GOT3 (cell line): Measurements from ENCODE around the gene PPIE.
"Not testable (repeated sequence)": the region's sequence is repeated elsewhere in the genome, so short reads cannot be mapped to it uniquely, and the experiment has no call there.

Source experiments
- DNase-seq: peaks from one replicate; lab custom pipeline; 2025; ENCODE audit warnings: mixed read lengths; lab: John Stamatoyannopoulos, UW

The PPIE gene

DNA sequence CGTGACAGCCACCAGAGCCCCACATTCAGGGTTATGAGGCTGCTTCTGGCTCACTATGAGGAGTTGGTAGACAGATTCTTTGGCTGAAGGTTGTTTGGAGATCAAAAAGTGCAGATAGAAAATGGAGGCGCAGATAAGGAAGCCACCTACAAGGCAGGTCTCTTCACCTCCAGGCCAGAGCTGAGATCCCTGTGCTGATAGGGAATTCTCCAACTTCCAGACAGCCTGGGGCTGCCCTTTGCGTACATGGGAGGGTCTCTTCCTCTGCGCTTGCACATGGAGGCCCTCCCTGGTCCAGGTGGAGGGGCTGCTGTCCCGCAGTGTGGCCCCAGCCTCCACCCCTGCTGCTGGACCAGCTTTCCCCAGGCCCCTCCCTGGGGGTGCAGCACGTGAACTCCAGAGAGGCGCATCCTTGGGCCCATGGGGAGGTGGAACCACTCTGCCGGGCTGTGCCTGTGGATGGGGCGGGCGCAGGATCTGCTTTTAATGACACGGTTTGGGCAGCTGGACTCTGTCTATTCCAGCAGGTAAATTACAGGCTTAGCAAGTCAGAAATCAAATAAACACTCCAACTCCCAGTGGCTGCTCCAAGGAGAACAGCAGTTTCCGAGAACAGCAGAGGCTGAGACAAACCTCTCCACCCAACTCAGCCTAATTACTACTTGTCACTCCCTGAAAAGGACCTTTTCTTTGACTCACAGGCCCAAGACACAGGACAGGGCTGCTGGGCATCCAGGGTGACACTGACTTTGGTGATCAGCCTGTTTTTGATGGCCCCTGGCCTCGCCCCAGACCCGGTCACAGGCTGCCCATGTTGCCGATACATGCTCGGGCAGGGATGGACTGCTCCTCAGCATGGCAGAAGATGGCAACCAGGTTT lies 20.1 kb downstream of the PPIE start:
- DNase-seq = no peak

- no peak for DNase-seq
These were observed 20.7 kb downstream of the PPIE start for GRCh38 chr1:39759436-39759726.

DNA sequence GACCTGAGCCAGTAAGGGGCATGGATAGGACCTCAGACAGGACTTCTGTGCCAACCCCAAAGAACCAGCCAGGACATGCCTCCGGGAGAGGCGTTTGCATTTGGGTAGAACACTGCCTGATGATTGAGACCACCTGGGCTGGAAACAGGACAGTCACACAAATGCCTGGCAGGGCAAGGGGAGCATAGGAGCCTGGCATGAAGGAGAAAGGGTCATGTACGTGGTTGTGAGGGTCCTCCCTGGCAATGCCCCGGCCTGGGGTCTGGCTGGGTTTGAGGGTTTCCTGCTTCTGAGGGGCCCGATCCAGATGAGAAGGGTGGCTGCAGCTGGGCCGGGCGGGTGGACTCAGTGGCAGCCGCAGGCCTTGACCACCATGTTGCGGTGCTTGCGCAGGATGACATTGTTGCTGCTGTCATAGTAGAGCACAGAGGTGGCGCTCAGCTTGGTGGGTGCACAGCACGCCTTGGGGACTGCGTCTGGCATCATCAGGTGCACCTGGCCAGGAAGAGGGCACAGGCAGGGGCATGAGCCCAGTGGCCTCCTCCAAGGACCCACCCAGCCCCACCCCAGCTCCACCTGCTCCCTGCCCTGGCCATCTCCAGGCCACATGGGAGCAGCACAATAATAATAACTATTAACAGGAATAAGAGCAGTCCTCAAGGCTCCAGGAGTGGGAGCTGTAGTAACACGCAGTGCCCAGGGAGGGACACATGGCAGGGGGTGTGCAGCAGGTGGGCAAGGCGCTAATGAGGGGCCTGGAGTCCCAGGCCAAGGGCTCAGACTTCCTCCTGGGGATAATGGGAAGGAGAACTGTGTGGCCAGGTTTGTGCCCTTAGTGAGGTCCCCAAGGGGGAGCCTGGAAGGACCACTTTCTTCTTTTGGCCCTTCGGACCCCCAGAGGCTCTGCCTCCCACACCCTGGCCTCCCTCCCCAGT lies 21.7 kb downstream of the PPIE start:
- DNase-seq = no peak

GRCh38 chr1:39761016-39761415 lies 22.3 kb downstream of the PPIE start:
- no peak for DNase-seq

GRCh38 chr1:39761557-39762260 lies 23.0 kb downstream of the PPIE start:
- no peak for DNase-seq

GRCh38 chr1:39762550-39763540 lies 24.2 kb downstream of the PPIE start:
- no peak for DNase-seq

DNA sequence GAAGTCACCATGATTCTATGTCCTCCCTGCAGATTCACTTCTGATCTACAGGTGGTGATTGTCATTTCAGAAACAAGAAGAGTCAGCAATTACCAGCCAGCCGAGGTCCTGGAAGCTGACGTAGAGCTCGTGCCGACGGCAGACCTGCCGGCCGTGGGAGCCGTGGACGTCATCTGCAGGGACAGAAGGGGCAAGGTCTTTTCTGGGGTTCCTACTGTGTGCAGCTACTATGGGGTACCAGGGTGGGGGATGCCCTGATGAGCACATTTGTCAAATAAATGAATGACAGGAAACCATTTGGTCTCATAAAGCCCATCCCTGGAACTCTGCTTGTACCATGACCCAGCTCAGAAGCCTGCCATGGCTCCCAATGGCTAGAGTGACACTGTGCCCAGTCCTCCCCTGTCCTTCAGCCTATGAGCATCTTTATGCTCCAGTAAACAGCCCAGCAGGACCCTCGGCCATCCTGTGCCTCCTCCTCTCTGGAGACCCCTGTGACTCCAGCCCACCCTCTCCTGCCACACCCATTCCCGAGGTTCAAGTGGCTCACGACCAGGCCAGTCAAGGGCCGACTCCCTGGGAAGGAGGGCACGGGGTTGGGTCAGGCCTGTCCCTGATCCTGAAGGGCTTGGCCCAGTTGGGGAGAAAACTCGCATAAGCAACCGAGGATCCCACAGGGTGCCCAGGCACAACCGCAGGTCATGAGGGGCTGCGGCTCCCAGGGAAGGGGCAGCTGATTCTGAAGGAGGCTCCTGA lies 25.1 kb downstream of the PPIE start:
- not testable (repeated sequence) for DNase-seq

GRCh38 chr1:39764512-39764911 lies 25.8 kb downstream of the PPIE start:
- DNase-seq = not testable (repeated sequence)

GRCh38 chr1:39766466-39766865 lies 27.8 kb downstream of the PPIE start:
- not testable (repeated sequence) for DNase-seq

DNA sequence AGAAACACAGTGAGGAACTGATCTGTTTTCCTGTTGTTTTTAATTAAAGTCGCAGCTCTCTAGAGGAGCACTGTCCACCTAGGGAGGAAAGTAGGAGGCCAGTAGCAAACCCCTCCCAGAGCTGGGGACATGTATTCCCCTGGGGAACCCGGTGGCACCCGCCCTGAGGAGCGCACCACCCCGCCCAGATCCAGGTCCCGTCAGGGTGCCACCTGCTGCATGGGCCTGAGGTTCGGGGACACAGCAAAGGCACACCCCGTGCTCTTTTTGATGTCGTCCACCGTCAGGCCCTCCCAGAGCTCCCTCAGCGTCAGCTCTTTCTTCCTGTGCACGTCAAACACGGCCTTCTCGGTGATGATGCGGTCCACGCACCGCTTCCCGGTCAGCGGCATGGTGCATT lies 30.8 kb downstream of the PPIE start:
- DNase-seq = not testable (repeated sequence)

DNA sequence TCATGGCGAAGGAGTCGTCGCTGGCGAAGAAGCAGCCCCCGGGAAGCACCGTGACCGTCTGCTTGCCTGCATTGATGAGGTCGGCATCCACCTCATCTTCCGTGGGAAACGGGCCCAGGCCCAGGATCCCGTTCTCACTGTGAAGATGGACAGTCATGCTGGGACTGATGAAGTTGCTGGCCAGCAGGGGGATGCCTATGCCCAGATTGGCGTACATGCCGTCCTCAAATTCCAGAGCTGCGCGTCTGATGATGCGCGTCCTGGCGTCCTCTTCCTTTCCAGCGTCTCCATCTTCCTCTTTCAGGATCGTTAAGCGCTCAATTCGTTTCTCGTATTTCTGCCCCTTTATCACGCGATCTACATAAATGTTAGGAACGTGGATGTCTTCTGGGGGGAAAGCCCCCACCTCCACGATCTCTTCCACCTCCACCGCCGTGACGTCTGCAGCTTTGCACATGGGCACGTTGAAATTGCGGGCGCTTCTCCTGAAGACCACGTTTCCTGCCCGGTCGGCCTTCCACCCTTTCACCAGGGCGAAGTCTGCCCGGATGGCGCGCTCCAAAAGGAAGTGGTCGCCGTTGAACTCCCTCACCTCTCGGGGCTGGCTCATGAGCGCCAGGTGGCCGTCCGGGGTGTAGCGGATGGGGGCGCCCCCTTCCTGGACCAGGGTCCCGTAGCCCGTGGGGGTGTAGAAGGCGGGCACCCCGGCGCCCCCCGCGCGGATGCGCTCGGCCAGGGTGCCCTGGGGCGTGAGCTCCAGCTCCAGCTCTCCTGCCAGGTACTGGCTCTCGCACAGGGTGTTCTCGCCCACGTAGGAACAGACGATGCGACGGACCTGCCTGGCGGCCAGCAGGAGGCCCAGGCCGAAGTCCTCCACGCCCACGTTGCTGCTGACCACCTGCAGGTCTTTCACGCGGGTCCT lies 31.7 kb downstream of the PPIE start:
- DNase-seq = not testable (repeated sequence)

GRCh38 chr1:39771022-39771532 lies 32.4 kb downstream of the PPIE start, which contains the start of gene OXCT2:
Gene OXCT2, minus strand, starts transcription at chr1:39771348. Its CDS starts 93 bp downstream, at chr1:39771255.
- DNase-seq = not testable (repeated sequence)

DNA sequence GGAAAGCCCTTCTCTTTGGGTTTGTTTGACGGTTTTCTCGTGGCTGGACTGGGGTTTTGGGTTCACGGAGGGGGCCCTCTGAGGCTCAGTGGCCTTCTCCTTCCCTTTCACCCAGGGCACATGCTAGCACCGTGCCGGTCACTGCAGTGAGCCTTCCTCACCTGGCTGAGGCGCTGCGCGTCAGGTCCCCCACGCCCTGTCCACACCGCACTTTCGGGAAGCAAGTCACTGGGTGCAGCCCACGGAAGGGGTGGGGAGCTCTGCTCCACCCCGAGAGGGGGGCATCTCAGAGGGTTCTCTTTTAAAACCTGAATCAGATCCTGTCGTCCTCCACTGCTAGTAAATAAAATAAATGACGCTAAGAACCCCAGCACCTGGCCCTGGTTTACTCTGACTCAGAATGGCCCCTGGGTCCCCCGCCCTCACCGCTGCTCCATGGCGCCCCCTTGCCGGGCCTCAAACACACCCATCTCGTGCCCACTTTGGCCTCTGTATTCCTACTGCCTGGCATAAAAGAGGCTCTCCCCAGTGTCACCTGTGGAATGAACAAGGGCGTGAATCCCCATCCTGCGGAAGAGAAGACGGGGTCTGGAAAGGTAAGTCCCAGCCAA lies 34.8 kb downstream of the PPIE start:
- DNase-seq = not testable (repeated sequence)

DNA sequence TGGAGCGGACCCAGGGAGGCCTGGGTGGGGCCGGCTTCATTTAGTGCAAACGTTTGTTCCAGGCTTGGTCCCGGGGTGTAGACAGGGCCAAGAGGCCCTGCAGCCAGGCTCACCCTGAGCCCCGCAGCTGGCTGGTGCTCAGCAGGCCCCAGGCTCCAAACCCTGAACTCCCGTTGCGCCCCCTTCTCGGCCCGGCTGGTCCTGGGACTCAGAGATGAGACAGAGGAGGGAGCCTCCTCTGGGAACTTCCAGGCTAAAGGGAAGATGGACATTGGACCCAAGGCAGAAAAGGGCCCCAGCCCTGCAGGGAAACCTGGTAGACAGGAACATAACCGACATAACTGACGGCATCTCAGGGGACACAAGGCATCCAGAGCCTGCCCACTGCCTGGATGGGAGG lies 36.5 kb downstream of the PPIE start:
- not testable (repeated sequence) for DNase-seq

DNA sequence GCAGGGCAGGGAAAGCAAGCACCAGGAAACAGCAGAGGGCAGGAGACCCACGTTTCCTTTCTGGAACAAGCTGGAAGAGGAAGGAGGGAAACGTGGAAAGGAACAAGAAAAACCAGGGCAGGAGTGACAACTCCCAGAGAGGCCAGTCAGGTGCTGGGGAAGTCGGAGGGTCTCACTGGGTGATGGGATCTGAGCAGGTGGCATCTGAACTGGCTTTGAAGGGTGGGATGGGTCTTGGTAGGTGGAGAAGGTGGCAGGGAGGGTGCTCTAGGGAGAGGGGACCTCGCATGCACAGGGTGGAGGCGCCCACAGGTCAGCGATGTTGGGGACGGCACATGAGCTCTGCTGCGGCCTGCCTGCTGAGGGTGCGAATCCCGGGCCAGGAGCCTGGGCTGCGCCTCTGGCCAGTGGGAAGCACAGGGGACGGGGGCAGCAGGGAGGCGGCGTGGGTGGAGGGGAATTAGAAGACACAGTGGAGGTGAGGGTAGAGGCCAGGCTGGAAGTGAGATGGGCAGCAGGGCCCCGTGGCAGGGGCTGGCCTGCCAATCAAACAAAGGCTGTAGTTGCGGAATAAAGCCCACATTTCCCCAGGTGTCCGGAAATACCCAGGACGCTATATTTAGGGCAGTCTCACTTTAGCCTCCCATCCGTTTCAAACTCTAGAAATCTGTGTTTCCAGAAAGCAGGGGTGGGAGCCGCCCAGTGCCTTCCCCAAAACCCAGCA lies 37.2 kb downstream of the PPIE start:
- not testable (repeated sequence) for DNase-seq

GRCh38 chr1:39776400-39776713 lies 37.7 kb downstream of the PPIE start:
- DNase-seq = no peak

GRCh38 chr1:39776886-39777285 lies 38.2 kb downstream of the PPIE start:
- no peak for DNase-seq

GRCh38 chr1:39777306-39777705 lies 38.6 kb downstream of the PPIE start:
- no peak for DNase-seq
